Tibial artery (tissue), 4 donors: ENCODE measurements around the gene GPER1.

Experiments used
- DNase-seq, 2 donors: peaks; one replicate each; pipeline ENCODE4 v3.0.0-alpha.2; 2019
- H3K27ac ChIP-seq, 2 donors: fragments of 200-600 bp; sonication (generic) in 1 of 2; 1 replicate in 1 of 2; 2 replicates in 1 of 2; pipeline ENCODE4 v1.5.1; 2018 to 2019; ENCODE audit warnings: mild to moderate bottlenecking in 1 of 2
- H3K27me3 ChIP-seq, 2 donors: fragments of 200-600 bp; sonication (generic) in 1 of 2; one replicate each; pipeline versions ENCODE4 v1.5.1 to v1.6.0; 2016 to 2019
- H3K36me3 ChIP-seq, 3 donors: fragments of 200-600 bp; sonication (generic) in 2 of 3; one replicate each; pipeline ENCODE4 v1.5.1; 2016 to 2019; ENCODE audit warnings: mild to moderate bottlenecking in 2 of 3
- H3K4me1 ChIP-seq, 4 donors: fragments of 200-600 bp; sonication (generic) in 2 of 4; 1 replicate in 3 of 4; 2 replicates in 1 of 4; pipeline ENCODE4 v1.5.1; 2016 to 2019
- H3K4me3 ChIP-seq, 2 donors: fragments of 200-600 bp; sonication (generic) in 1 of 2; 1 replicate in 1 of 2; 2 replicates in 1 of 2; pipeline ENCODE4 v1.5.1; 2018 to 2019; ENCODE audit warnings: mild to moderate bottlenecking in 2 of 2
- H3K9me3 ChIP-seq, 3 donors: fragments of 200-600 bp; sonication (generic) in 1 of 3; one replicate each; pipeline ENCODE4 v1.5.1; 2016 to 2019
- CTCF ChIP-seq, 2 experiments: fragments of 200-600 bp in 1 of 2; fragments of 450-650 bp in 1 of 2; IDR thresholded peaks; one replicate each; pipeline ENCODE4 v1.5.1; 2017 to 2019; ENCODE audit warnings: antibody characterized with exemption in 2 of 2, mild to moderate bottlenecking in 1 of 2, moderate library complexity in 1 of 2
- intact Hi-C: fragments of 100-400 bp; cut with DNase I; formaldehyde crosslinking; loops from one replicate; pipeline ENCODE4 v1.15.0; 2023; ENCODE audit warnings: low total_unique reads

The GPER1 gene

GRCh38 chr7:1124816-1125602, 37.1 kb downstream of the GPER1 start:
- intact Hi-C loops, result loop anchor here (5.0 kb wide), 1 partner anchor 38 kb away; the partner anchor contains the start of gene GPER1
- H3K27ac ChIP-seq, result peak overlapping the region; percentile 90 to 94
- DNase-seq, result no peak

GRCh38 chr7:1125603-1125969, 37.7 kb downstream of the GPER1 start:
- TF ChIP-seq CTCF (IDR thresholded peaks at IDR 0.05), result no peak
- H3K4me3 ChIP-seq, result no peak overlapping the region
- no peaks in the 10 kb centered on the region for H3K9me3 ChIP-seq
- peaks cover 0 to 30% (median 22%) of the 10 kb centered on the region in 4 donors for H3K4me1 ChIP-seq
- peaks cover 0 to 16% (median 0%) of the 10 kb centered on the region in 3 donors for H3K36me3 ChIP-seq
- H3K27ac ChIP-seq, result no peak overlapping the region
- intact Hi-C loops, result no loop called here
- no peak for DNase-seq
- no peaks in the 10 kb centered on the region for H3K27me3 ChIP-seq

More at GRCh38 chr7:1124816-1125602, 37.1 kb downstream of the GPER1 start:
- Histone ChIP-seq H3K4me3 (peak overlapping the region; percentile 7 to 38), H3K4me1 (peaks cover 0 to 30% (median 22%) of the 10 kb centered on the region in 4 donors), H3K27me3 (no peaks in the 10 kb centered on the region), H3K9me3 (no peaks in the 10 kb centered on the region), H3K36me3 (peaks cover 0 to 14% (median 0%) of the 10 kb centered on the region in 3 donors)
- TF ChIP-seq CTCF (IDR thresholded peaks at IDR 0.05), result no peak

GRCh38 chr7:1127001-1127400, 39.1 kb downstream of the GPER1 start:
- DNase-seq, result no peak

GRCh38 chr7:1129431-1129830, 41.5 kb downstream of the GPER1 start:
- H3K36me3 ChIP-seq, result peaks cover 0 to 16% (median 0%) of the 10 kb centered on the region in 3 donors
- TF ChIP-seq CTCF (IDR thresholded peaks at IDR 0.05), result no peak
- peaks cover 0 to 13% (median 9%) of the 10 kb centered on the region in 4 donors for H3K4me1 ChIP-seq
- H3K9me3 ChIP-seq, result no peaks in the 10 kb centered on the region
- H3K27ac ChIP-seq, result no peak overlapping the region
- no peak overlapping the region for H3K4me3 ChIP-seq
- DNase-seq, result no peak
- intact Hi-C loops, result no loop called here
- H3K27me3 ChIP-seq, result no peaks in the 10 kb centered on the region

More at GRCh38 chr7:1127001-1127400, 39.1 kb downstream of the GPER1 start:
- no peaks in the 10 kb centered on the region for H3K27me3 ChIP-seq
- no peak overlapping the region for H3K27ac ChIP-seq
- no peaks in the 10 kb centered on the region for H3K9me3 ChIP-seq
- intact Hi-C loops, result no loop called here
- no peak overlapping the region for H3K4me3 ChIP-seq
- TF ChIP-seq CTCF (IDR thresholded peaks at IDR 0.05), result no peak
- H3K4me1 ChIP-seq, result peaks cover 0 to 30% (median 22%) of the 10 kb centered on the region in 4 donors
- peaks cover 0 to 16% (median 0%) of the 10 kb centered on the region in 3 donors for H3K36me3 ChIP-seq

- Histone ChIP-seq H3K9me3 (no peaks in the 10 kb centered on the region), H3K27ac (no peak overlapping the region), H3K36me3 (peaks cover 0 to 16% (median 0%) of the 10 kb centered on the region in 3 donors), H3K27me3 (no peaks in the 10 kb centered on the region), H3K4me1 (peaks cover 0 to 4% (median 1%) of the 10 kb centered on the region in 4 donors), H3K4me3 (no peak overlapping the region)
- no peak for TF ChIP-seq CTCF (IDR thresholded peaks at IDR 0.05)
- DNase-seq, result no peak
- intact Hi-C loops, result no loop called here
These were observed 42.4 kb downstream of the GPER1 start for GRCh38 chr7:1130021-1130990.
